CD8-positive, alpha-beta memory T cell (primary cell): ENCODE data around the gene AFF4. TPM values are rescaled to one million over a fixed set of nuclear protein-coding genes. Genes with fewer than 3 reads are reported as not detected.

Source experiments
- CTCF ChIA-PET: fragments of 350-600 bp; sonication (Branson Sonifier 250); formaldehyde crosslinking; loops from one replicate; lab custom pipeline; 2021; ENCODE audit warnings: antibody characterized with exemption; lab: Charles Lee
- POLR2A ChIA-PET: fragments of 350-600 bp; sonication (Branson Sonifier 250); formaldehyde crosslinking; loops from one replicate; lab custom pipeline; 2021; ENCODE audit warnings: antibody characterized with exemption; lab: Charles Lee
- DNase-seq, 5 donors: peaks; one replicate each; pipeline versions ENCODE4 v3.0.0 to v3.0.0-alpha.2; 2020 to 2022; ENCODE audit warnings: mixed read lengths in 1 of 5
- H3K27ac ChIP-seq: one replicate; pipeline ENCODE4 v1.7.0; 2013; ENCODE audit warnings: low read depth, mild to moderate bottlenecking, low read length, moderate library complexity
- H3K27me3 ChIP-seq: 2 replicates; pipeline ENCODE4 v1.7.0; 2013; ENCODE audit warnings: low read length, mild to moderate bottlenecking; ENCODE audit not compliant: insufficient read depth, poor library complexity, severe bottlenecking
- H3K36me3 ChIP-seq: 2 replicates; pipeline ENCODE4 v1.7.0; 2013; ENCODE audit warnings: mild to moderate bottlenecking, low read length, moderate library complexity; ENCODE audit not compliant: insufficient read depth
- H3K4me1 ChIP-seq: 2 replicates; pipeline ENCODE4 v1.7.0; 2013; ENCODE audit warnings: mild to moderate bottlenecking, low read length, moderate library complexity; ENCODE audit not compliant: insufficient read depth
- H3K4me3 ChIP-seq: 2 replicates; pipeline ENCODE4 v1.7.0; 2013; ENCODE audit warnings: mild to moderate bottlenecking, low read length
- H3K9me3 ChIP-seq: 2 replicates; pipeline ENCODE4 v1.7.0; 2013; ENCODE audit warnings: mild to moderate bottlenecking, low read length
- H3K27ac Mint-ChIP-seq, 8 donors: one replicate each; pipeline ENCODE4 v1.8.0; 2020 to 2021; ENCODE audit warnings: mixed read lengths in 8 of 8, mild to moderate bottlenecking in 6 of 8, inconsistent platforms in 3 of 8, moderate library complexity in 3 of 8
- H3K27me3 Mint-ChIP-seq, 2 donors: one replicate each; pipeline ENCODE4 v1.8.0; 2020 to 2021; ENCODE audit warnings: mixed read lengths in 2 of 2, mild to moderate bottlenecking in 1 of 2, moderate library complexity in 1 of 2
- H3K36me3 Mint-ChIP-seq, 3 donors: one replicate each; pipeline ENCODE4 v1.8.0; 2020 to 2021; ENCODE audit warnings: mixed read lengths in 3 of 3, inconsistent platforms in 1 of 3, mild to moderate bottlenecking in 1 of 3
- H3K4me1 Mint-ChIP-seq, 3 donors: one replicate each; pipeline ENCODE4 v1.8.0; 2020 to 2021; ENCODE audit warnings: mixed read lengths in 3 of 3, inconsistent platforms in 1 of 3, mild to moderate bottlenecking in 1 of 3
- H3K4me3 Mint-ChIP-seq, 7 donors: one replicate each; pipeline ENCODE4 v1.8.0; 2020 to 2021; ENCODE audit warnings: mixed read lengths in 7 of 7, mild to moderate bottlenecking in 6 of 7, moderate library complexity in 4 of 7, inconsistent platforms in 2 of 7
- H3K9me3 Mint-ChIP-seq, 5 donors: one replicate each; pipeline ENCODE4 v1.8.0; 2020 to 2022; ENCODE audit warnings: mixed read lengths in 5 of 5, mild to moderate bottlenecking in 3 of 5, moderate library complexity in 2 of 5, inconsistent platforms in 1 of 5
- polyA plus RNA-seq: library from polyadenylated mRNA; unstranded; fragments of 300-500 nt; fragmentation: Illumina TruSeq; gene quantifications from one replicate; pipeline ENCODE4 v1.2.3, GENCODE V29; 2021
- total RNA-seq, 2 experiments: library from RNA; stranded (reverse); gene quantifications; one replicate each; pipeline ENCODE4 v1.2.3, GENCODE V29; 2021

Gene AFF4
- total and polyA plus RNA-seq, 3 experiments from 2014 or later, result 17.5 to 28.8 (median 26.3) TPM

DNA sequence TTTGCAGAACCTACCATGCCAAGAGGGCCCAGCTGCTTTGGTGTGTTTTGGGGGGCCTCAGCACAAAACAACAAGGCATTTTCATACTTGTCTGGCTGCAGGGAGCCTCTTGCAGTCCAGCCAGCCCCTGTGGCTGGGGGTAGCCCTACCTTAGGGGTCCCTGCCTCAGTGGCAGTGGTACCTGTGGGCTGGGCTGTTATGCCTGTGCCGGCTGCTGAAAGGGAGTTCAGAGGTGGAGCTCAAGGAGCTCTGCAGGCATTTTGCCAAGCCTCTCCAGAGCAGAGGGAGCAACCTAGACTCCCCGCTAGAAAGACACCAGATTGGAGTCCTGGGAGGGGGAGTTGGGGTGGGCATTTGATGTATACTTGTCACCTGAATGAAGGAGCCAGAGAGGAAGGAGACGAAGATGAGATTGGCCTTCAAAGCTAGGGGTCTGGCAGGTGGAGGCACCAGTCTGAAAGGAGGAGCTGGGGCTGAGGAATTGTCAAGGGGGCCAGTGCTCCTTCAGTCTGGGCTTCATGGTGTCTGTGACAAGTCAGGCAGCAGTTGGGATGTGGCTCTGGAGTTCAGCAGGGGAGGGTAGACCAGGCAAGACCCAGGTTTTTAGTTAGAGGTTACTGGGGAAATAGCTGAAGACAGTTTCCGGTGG is 134.5 kb downstream of the AFF4 start:
- H3K27me3 Mint-ChIP-seq, result peaks cover 41 to 49% of the 10 kb centered on the region in 2 donors
- Histone ChIP-seq H3K4me3 (no peak overlapping the region), H3K36me3 (no peaks in the 10 kb centered on the region), H3K9me3 (no peaks in the 10 kb centered on the region), H3K4me1 (peaks cover 5% of the 10 kb centered on the region), H3K27me3 (peaks cover 30% of the 10 kb centered on the region), H3K27ac (no peak overlapping the region)
- H3K4me1 Mint-ChIP-seq, result peaks cover 4 to 24% (median 6%) of the 10 kb centered on the region in 3 donors
- H3K36me3 Mint-ChIP-seq, result peaks cover 0 to 1% (median 0%) of the 10 kb centered on the region in 3 donors
- no peak for DNase-seq
- H3K4me3 Mint-ChIP-seq, result peak overlapping the region; percentile 69 to 88 (median 83)
- peaks cover 0 to 2% (median 0%) of the 10 kb centered on the region in 5 donors for H3K9me3 Mint-ChIP-seq
- peak overlapping the region in 4 of 8 donors; percentile 8 to 86 (median 41) for H3K27ac Mint-ChIP-seq
- CTCF ChIA-PET, result interaction anchor here (1.0 to 6.3 kb wide), 15 partner anchors 9 to 516 kb away, joined by 3 to 47 read pairs (median 7); partner anchors contain the start of genes LEAP2 and SOWAHA
- POLR2A ChIA-PET, result interaction anchor here (0.5 to 0.6 kb wide), 2 partner anchors 9 to 62 kb away, joined by 3 to 4 read pairs; no protein-coding TSS in a partner anchor

DNA sequence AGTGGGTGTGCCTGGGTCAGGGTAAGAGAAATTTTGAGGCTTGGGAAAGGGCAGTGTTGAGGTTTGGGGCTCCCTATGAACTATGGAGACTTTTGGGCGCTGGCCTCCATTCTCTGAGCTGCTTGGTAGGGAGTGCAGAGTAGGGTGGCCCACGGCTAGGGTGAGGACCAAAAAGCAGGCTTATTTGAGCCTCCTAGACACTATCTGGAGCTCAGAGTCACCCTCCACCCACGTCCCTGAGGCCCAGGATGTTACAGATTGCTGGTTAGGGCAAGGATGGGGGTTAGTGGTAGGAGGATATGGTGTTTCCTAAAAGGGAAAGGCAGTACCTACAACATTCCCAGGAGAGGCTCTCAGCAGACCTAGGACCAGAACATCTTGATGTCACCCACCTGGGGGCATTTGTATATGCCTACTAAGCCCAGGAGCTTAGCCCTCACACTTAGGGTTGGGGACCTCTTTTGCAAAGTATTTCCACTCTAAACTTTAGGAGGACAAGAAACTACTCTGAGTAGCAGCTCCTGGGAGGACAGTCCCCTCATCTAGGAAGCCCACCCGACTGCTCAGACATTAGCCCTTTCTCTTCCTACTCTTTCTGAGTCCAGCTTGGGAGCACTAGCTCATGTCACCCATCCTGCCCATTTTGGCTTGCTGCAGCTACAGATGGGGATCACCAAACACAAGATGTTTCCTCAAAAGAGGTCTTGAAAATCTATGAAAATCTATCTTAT is 135.3 kb downstream of the AFF4 start:
- peaks cover 0 to 2% (median 0%) of the 10 kb centered on the region in 5 donors for H3K9me3 Mint-ChIP-seq
- peaks cover 4 to 24% (median 6%) of the 10 kb centered on the region in 3 donors for H3K4me1 Mint-ChIP-seq
- POLR2A ChIA-PET, result interaction anchor here (0.5 kb wide), 1 partner anchor 8 kb away, joined by 3 read pairs; no protein-coding TSS in a partner anchor
- DNase-seq, result no peak
- H3K27ac ChIP-seq, result no peak overlapping the region
- peaks cover 0 to 1% (median 0%) of the 10 kb centered on the region in 3 donors for H3K36me3 Mint-ChIP-seq
- H3K27me3 ChIP-seq, result peaks cover 33% of the 10 kb centered on the region
- no peaks in the 10 kb centered on the region for H3K36me3 ChIP-seq
- CTCF ChIA-PET, result interaction anchor here (1.2 to 6.3 kb wide), 9 partner anchors 9 to 302 kb away, joined by 4 to 47 read pairs (median 8); partner anchors contain the start of genes LEAP2 and SOWAHA
- peaks cover 46 to 54% of the 10 kb centered on the region in 2 donors for H3K27me3 Mint-ChIP-seq
- peak overlapping the region in 1 of 7 donors; percentile 78 for H3K4me3 Mint-ChIP-seq
- H3K4me3 ChIP-seq, result no peak overlapping the region
- peaks cover 5% of the 10 kb centered on the region for H3K4me1 ChIP-seq
- no peaks in the 10 kb centered on the region for H3K9me3 ChIP-seq
- no peak overlapping the region for H3K27ac Mint-ChIP-seq

DNA sequence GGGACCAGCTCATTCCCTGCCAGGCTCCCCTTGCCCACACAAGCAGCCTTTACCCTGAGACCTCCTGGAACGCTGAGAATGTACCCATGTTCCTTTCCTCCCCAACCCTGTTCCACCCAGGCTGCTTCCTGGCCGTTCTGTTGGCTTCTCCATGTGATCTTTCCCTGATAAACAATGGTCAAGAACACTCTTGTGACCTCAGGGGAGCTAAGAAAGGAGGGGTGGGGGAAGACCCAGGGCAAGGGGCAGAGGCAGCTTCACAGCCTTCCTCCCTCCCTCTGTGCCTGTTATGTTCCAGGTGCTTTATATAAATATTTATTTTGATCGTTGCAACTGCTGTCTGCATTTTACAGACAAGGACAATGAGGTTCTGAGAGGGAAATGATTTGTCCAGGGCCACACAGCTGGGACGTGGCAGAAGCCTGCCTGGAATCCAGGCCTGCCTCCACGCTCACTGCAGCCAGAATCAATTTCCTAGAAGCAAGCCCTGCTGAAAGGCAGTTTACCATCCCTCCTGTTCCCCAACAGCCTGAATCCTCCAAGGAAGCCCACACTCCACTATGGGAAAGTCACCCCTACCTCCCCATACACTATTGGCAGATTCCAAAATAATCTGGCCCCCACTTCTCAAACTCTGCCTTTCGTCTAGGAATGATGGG is 136.9 kb downstream of the AFF4 start:
- Mint-ChIP-seq H3K4me3 (peak overlapping the region; percentile 24 to 81 (median 46)), H3K27ac (no peak overlapping the region), H3K27me3 (peaks cover 48 to 57% of the 10 kb centered on the region in 2 donors), H3K36me3 (peaks cover 0 to 1% (median 0%) of the 10 kb centered on the region in 3 donors), H3K9me3 (peaks cover 0 to 2% (median 0%) of the 10 kb centered on the region in 5 donors), H3K4me1 (peaks cover 4 to 24% (median 6%) of the 10 kb centered on the region in 3 donors)
- Histone ChIP-seq H3K27me3 (peaks cover 32% of the 10 kb centered on the region), H3K36me3 (no peaks in the 10 kb centered on the region), H3K9me3 (no peaks in the 10 kb centered on the region), H3K4me1 (peaks cover 5% of the 10 kb centered on the region), H3K4me3 (no peak overlapping the region), H3K27ac (no peak overlapping the region)
- no peak for DNase-seq
- CTCF ChIA-PET, result interaction anchor here (6.3 kb wide), 1 partner anchor 8 kb away, joined by 47 read pairs; no protein-coding TSS in a partner anchor
- POLR2A ChIA-PET, result no interaction called here

DNA sequence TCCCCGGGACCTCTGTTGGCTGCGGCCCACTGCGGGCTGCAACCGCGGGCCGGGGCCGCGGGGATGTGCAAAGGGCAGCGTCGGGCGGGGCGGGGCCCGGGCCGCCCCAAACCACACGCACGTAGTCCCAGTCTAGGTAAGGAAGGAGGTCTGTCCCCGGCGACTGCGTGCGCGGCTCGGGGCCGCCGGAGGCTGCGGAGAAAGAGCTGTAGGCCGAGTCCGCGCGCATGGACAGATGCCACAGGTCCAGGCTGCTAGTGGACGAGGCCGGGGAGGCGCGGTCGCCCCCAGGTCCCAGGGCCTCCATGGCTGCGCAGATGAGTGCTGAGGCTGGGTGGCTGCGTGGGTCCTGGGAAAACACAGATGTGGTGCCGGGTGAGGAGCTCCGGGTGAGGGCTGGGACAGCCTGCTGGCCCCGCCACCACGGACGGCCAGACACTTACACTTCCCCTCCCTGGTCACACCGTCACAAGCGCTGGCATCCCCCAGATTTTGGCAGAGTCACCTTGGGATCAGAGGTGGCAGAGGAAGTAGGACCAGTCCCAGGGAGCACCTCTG is 137.5 kb downstream of the AFF4 start:
- POLR2A ChIA-PET, result no interaction called here
- Histone ChIP-seq H3K9me3 (no peaks in the 10 kb centered on the region), H3K4me3 (no peak overlapping the region), H3K4me1 (peaks cover 5% of the 10 kb centered on the region), H3K27ac (no peak overlapping the region), H3K27me3 (peaks cover 28% of the 10 kb centered on the region), H3K36me3 (no peaks in the 10 kb centered on the region)
- peaks cover 2 to 18% (median 4%) of the 10 kb centered on the region in 3 donors for H3K4me1 Mint-ChIP-seq
- H3K27me3 Mint-ChIP-seq, result peaks cover 45 to 51% of the 10 kb centered on the region in 2 donors
- DNase-seq, result no peak
- peaks cover 0 to 1% (median 0%) of the 10 kb centered on the region in 3 donors for H3K36me3 Mint-ChIP-seq
- CTCF ChIA-PET, result interaction anchor here (6.3 kb wide), 1 partner anchor 7 kb away, joined by 47 read pairs; no protein-coding TSS in a partner anchor
- peak overlapping the region in 4 of 7 donors; percentile 15 to 46 (median 35) for H3K4me3 Mint-ChIP-seq
- no peaks in the 10 kb centered on the region for H3K9me3 Mint-ChIP-seq
- H3K27ac Mint-ChIP-seq, result no peak overlapping the region

Other genes with a start within 250 kb of the AFF4 start
- 10 to 100 TPM; 21.1 to 23.3 TPM for gene KIF3A, start 226.1 kb downstream of the AFF4 start, total RNA-seq
- 15.9 TPM for gene KIF3A, start 226.1 kb downstream of the AFF4 start, polyA plus RNA-seq
- 1 to 10 TPM; 8.8 to 9.1 TPM for gene CCNI2, start 216.2 kb downstream of the AFF4 start, total RNA-seq
- gene CCNI2, start 216.2 kb downstream of the AFF4 start, polyA plus RNA-seq, result 3.4 TPM
- gene SEPTIN8, start 186.4 kb downstream of the AFF4 start, total RNA-seq, result 10 to 100 TPM; 34.5 to 38.1 TPM
- gene SEPTIN8, start 186.4 kb downstream of the AFF4 start, polyA plus RNA-seq, result 2.8 TPM
- gene SOWAHA, start 150.3 kb downstream of the AFF4 start, total RNA-seq, result under 1 TPM in 1 of 2 experiments, not detected in 1; 0.07 TPM
- not detected for gene SOWAHA, start 150.3 kb downstream of the AFF4 start, polyA plus RNA-seq
- 1 to 10 TPM; 1.6 to 2.0 TPM for gene SHROOM1, start 133.0 kb downstream of the AFF4 start, total RNA-seq
- gene SHROOM1, start 133.0 kb downstream of the AFF4 start, polyA plus RNA-seq, result not detected
- gene GDF9, start 97.2 kb downstream of the AFF4 start, total RNA-seq, result under 1 TPM; 0.29 to 0.68 TPM
- not detected for gene GDF9, start 97.2 kb downstream of the AFF4 start, polyA plus RNA-seq
- 100 to 1,000 TPM; 595 to 615 TPM for gene UQCRQ, start 97.0 kb downstream of the AFF4 start, total RNA-seq
- gene UQCRQ, start 97.0 kb downstream of the AFF4 start, polyA plus RNA-seq, result 663 TPM
- 1 to 10 TPM; 2.7 to 3.6 TPM for gene LEAP2, start 90.0 kb downstream of the AFF4 start, total RNA-seq
- gene LEAP2, start 90.0 kb downstream of the AFF4 start, polyA plus RNA-seq, result 0.93 TPM
- gene ZCCHC10, start 62.9 kb upstream of the AFF4 start, total RNA-seq, result 10 to 100 TPM; 31.8 to 35.0 TPM
- gene ZCCHC10, start 62.9 kb upstream of the AFF4 start, polyA plus RNA-seq, result 40.0 TPM
- 100 to 1,000 TPM; 236 to 244 TPM for gene HSPA4, start 88.4 kb upstream of the AFF4 start, total RNA-seq
- 39.8 TPM for gene HSPA4, start 88.4 kb upstream of the AFF4 start, polyA plus RNA-seq